ENCODE measurements around the gene TP63.

- TF ChIP-seq, protein P1, sequence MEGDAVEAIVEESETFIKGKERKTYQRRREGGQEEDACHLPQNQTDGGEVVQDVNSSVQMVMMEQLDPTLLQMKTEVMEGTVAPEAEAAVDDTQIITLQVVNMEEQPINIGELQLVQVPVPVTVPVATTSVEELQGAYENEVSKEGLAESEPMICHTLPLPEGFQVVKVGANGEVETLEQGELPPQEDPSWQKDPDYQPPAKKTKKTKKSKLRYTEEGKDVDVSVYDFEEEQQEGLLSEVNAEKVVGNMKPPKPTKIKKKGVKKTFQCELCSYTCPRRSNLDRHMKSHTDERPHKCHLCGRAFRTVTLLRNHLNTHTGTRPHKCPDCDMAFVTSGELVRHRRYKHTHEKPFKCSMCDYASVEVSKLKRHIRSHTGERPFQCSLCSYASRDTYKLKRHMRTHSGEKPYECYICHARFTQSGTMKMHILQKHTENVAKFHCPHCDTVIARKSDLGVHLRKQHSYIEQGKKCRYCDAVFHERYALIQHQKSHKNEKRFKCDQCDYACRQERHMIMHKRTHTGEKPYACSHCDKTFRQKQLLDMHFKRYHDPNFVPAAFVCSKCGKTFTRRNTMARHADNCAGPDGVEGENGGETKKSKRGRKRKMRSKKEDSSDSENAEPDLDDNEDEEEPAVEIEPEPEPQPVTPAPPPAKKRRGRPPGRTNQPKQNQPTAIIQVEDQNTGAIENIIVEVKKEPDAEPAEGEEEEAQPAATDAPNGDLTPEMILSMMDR (conservative IDR thresholded peaks at IDR 0.05) = no peak
- TF ChIP-seq EZH2 (IDR thresholded peaks at IDR 0.05; ENCODE audit: low read depth) = no peak
These were observed 77.2 kb downstream of the TP63 start for GRCh38 chr3:189708375-189708774.

Measured in PC-9 (cell line).